ENCODE measurements around the gene GATA6.
A peak's percentile ranks its signal among the peaks of the same experiment; 100 is the strongest.

Gene GATA6

GRCh38 chr18:22223254-22223964 lies 54.0 kb downstream of the GATA6 start (continued):
- TF ChIP-seq, protein P1, sequence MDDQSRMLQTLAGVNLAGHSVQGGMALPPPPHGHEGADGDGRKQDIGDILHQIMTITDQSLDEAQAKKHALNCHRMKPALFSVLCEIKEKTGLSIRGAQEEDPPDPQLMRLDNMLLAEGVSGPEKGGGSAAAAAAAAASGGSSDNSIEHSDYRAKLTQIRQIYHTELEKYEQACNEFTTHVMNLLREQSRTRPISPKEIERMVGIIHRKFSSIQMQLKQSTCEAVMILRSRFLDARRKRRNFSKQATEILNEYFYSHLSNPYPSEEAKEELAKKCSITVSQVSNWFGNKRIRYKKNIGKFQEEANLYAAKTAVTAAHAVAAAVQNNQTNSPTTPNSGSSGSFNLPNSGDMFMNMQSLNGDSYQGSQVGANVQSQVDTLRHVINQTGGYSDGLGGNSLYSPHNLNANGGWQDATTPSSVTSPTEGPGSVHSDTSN (CRISPR knock-in tag; IDR thresholded peaks at IDR 0.05): no peak
- TF ChIP-seq ZNF704 (tag by site-specific recombination; IDR thresholded peaks at IDR 0.05) (no peak), GLIS2 (tag by site-specific recombination; IDR thresholded peaks at IDR 0.05) (peak; percentile 82), ZFHX2 (tag by site-specific recombination; conservative IDR thresholded peaks at IDR 0.05) (peak; percentile 91), SP7 (tag by site-specific recombination; IDR thresholded peaks at IDR 0.05) (peak; percentile 90), ZNF501 (tag by site-specific recombination; IDR thresholded peaks at IDR 0.05) (0 out of 2 replicates have a peak, but pooled peaks have one; percentile 25), ZNF514 (tag by site-specific recombination; IDR thresholded peaks at IDR 0.05) (no peak), ZNF223 (tag by site-specific recombination; IDR thresholded peaks at IDR 0.05) (peak; percentile 96), GFI1B (tag by site-specific recombination; IDR thresholded peaks at IDR 0.05) (no peak), ZNF274 (IDR thresholded peaks at IDR 0.05; ENCODE audit: low read length) (no peak), ZNF274 (tag by site-specific recombination; IDR thresholded peaks at IDR 0.05; ENCODE audit: borderline replicate concordance) (no peak), ZNF747 (tag by site-specific recombination; IDR thresholded peaks at IDR 0.05) (no peak), TRIM28 (IDR thresholded peaks at IDR 0.05; ENCODE audit: borderline replicate concordance, low read length) (peak; percentile 15; the same call in 1 of the 2 replicates), ZNF341 (tag by site-specific recombination; IDR thresholded peaks at IDR 0.05; ENCODE audit: low read depth) (peak; percentile 42; the same call in 1 of the 2 replicates), ZNF423 (tag by site-specific recombination; IDR thresholded peaks at IDR 0.05) (no peak), ZNF843 (tag by site-specific recombination; IDR thresholded peaks at IDR 0.05) (no peak), ZNF585B (tag by site-specific recombination; IDR thresholded peaks at IDR 0.05) (peak; percentile 33; the same call in 1 of the 2 replicates), KLF1 (tag by site-specific recombination; IDR thresholded peaks at IDR 0.05) (peak; percentile 84)
- TF ChIP-seq, protein P2, sequence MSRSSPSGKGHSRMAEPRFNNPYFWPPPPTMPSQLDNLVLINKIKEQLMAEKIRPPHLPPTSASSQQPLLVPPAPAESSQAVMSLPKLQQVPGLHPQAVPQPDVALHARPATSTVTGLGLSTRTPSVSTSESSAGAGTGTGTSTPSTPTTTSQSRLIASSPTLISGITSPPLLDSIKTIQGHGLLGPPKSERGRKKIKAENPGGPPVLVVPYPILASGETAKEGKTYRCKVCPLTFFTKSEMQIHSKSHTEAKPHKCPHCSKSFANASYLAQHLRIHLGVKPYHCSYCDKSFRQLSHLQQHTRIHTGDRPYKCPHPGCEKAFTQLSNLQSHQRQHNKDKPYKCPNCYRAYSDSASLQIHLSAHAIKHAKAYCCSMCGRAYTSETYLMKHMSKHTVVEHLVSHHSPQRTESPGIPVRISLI (tag by site-specific recombination; IDR thresholded peaks at IDR 0.05): peak; percentile 56; the same call in 1 of the 2 replicates
- TF ChIP-seq, protein P3, sequence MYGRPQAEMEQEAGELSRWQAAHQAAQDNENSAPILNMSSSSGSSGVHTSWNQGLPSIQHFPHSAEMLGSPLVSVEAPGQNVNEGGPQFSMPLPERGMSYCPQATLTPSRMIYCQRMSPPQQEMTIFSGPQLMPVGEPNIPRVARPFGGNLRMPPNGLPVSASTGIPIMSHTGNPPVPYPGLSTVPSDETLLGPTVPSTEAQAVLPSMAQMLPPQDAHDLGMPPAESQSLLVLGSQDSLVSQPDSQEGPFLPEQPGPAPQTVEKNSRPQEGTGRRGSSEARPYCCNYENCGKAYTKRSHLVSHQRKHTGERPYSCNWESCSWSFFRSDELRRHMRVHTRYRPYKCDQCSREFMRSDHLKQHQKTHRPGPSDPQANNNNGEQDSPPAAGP (tag by site-specific recombination; IDR thresholded peaks at IDR 0.05): 0 out of 2 replicates have a peak, but pooled peaks have one; percentile 49
- TF ChIP-seq, protein P4, sequence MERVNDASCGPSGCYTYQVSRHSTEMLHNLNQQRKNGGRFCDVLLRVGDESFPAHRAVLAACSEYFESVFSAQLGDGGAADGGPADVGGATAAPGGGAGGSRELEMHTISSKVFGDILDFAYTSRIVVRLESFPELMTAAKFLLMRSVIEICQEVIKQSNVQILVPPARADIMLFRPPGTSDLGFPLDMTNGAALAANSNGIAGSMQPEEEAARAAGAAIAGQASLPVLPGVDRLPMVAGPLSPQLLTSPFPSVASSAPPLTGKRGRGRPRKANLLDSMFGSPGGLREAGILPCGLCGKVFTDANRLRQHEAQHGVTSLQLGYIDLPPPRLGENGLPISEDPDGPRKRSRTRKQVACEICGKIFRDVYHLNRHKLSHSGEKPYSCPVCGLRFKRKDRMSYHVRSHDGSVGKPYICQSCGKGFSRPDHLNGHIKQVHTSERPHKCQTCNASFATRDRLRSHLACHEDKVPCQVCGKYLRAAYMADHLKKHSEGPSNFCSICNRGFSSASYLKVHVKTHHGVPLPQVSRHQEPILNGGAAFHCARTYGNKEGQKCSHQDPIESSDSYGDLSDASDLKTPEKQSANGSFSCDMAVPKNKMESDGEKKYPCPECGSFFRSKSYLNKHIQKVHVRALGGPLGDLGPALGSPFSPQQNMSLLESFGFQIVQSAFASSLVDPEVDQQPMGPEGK (tag by site-specific recombination; IDR thresholded peaks at IDR 0.05): peak; percentile 80

DNA sequence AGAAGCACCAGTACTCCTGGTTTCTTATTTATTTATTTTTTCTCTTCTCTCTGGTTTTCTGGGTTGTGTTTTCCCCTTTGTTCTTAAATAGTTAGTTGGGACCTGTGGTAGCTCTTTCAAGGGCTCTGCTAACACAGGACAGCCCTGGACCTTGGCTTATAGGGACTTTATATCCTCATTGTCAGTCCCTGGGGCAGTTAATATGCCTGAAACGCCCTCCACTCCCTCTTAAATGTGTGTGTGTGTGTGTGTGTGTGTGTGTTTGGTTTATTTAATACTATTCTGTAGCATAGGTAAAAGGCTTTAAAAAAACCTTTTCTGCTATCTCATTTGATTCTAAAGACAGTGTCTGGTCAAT lies 54.6 kb downstream of the GATA6 start:
- Histone ChIP-seq H3K36me3 (ENCODE audit: control insufficient read depth in 2 of 2, insufficient read depth in 1 of 2, low read length in 2 of 2) (no peaks in the 10 kb centered on the region), H3K4me3 (ENCODE audit: low read depth, low read length) (no peak overlapping the region), H3K9me3 (ENCODE audit: control insufficient read depth, insufficient read depth, low read depth, low read length) (no peaks in the 10 kb centered on the region), H3K27ac (ENCODE audit: extremely low read depth, low read depth, low read length) (peak overlapping the region; percentile 49; the same call in 1 of the 2 replicates), H3K4me1 (ENCODE audit: control insufficient read depth, insufficient read depth, low read length) (peaks cover 10% of the 10 kb centered on the region)
- ChIA-PET POLR2A (interaction anchor here (1.0 kb wide), 3 partner anchors 17 to 56 kb away, joined by 4 read pairs; no protein-coding TSS in a partner anchor), CTCF (interaction anchor here (0.6 kb wide), 1 partner anchor 140 kb away, joined by 3 read pairs; no protein-coding TSS in a partner anchor)
- peak; percentile 48; the same call in 1 of the 2 replicates for TF ChIP-seq PRDM10 (tag by site-specific recombination; IDR thresholded peaks at IDR 0.05)
- no peak for TF ChIP-seq KLF8 (tag by site-specific recombination; IDR thresholded peaks at IDR 0.05)
- TF ChIP-seq ZNF629 (tag by site-specific recombination; IDR thresholded peaks at IDR 0.05): peak; percentile 8; the same call in 1 of the 2 replicates
- no peak for TF ChIP-seq ZNF354C (tag by site-specific recombination; IDR thresholded peaks at IDR 0.05; ENCODE audit: borderline replicate concordance, low read depth)
- TF ChIP-seq ZNF670 (tag by site-specific recombination; IDR thresholded peaks at IDR 0.05; ENCODE audit: low read depth): no peak
- no peak for TF ChIP-seq ZNF791 (tag by site-specific recombination; IDR thresholded peaks at IDR 0.05)
- TF ChIP-seq KLF16 (tag by site-specific recombination; IDR thresholded peaks at IDR 0.05): no peak

All from HEK293 (cell line).